IMR-90 (cell line): ENCODE data around the gene HSD17B3. TPM values are rescaled to one million over a fixed set of nuclear protein-coding genes. Genes with fewer than 3 reads are reported as not detected.

ENCODE experiments used
- ATAC-seq: fragments of 200-7000 bp; cut with Tn5 transposase; 2 replicates; pipeline ENCODE4 v1.9.1; 2020; ENCODE audit warnings: low read depth, mild to moderate bottlenecking, moderate library complexity
- BruUV-seq: library from RNA; stranded (reverse); fragments of 400-500 nt; replicated peaks from 2 replicates; lab custom pipeline; 2021; lab: Mats Ljungman, UMichigan
- CTCF ChIA-PET: fragments of 300-600 bp; formaldehyde crosslinking; extraction: SDS; loops from one replicate; lab custom pipeline; 2021; ENCODE audit warnings: antibody characterized with exemption; lab: Yijun Ruan, JAX
- POLR2A ChIA-PET: fragments of 300-600 bp; sonication (Branson Sonifier 250); formaldehyde crosslinking; loops from one replicate; lab custom pipeline; 2022; ENCODE audit warnings: antibody characterized with exemption; ENCODE audit not compliant: unreplicated experiment; lab: Charles Lee
- DNase-seq: peaks from one replicate; pipeline ENCODE4 v3.0.0; 2013
- H2AFZ ChIP-seq: replicated peaks from 2 replicates; pipeline ENCODE3; 2013; ENCODE audit warnings: low read length, mild to moderate bottlenecking; ENCODE audit not compliant: poor library complexity
- H2AK5ac ChIP-seq: 2 replicates; pipeline ENCODE4 v1.6.1; 2013; ENCODE audit warnings: low read depth, low read length, inconsistent platforms
- H2AK9ac ChIP-seq: replicated peaks from 2 replicates; pipeline ENCODE3; 2013; ENCODE audit warnings: mild to moderate bottlenecking, low read depth, low read length, moderate library complexity; ENCODE audit not compliant: poor library complexity
- H2BK120ac ChIP-seq: 2 replicates; pipeline ENCODE4 v1.6.1; 2013; ENCODE audit warnings: low read depth, low read length, inconsistent platforms
- H2BK15ac ChIP-seq: 3 replicates; pipeline ENCODE4 v1.6.1; 2013; ENCODE audit warnings: low read depth, low read length, inconsistent platforms
- H2BK20ac ChIP-seq: 2 replicates; pipeline ENCODE4 v1.6.1; 2013; ENCODE audit warnings: low read depth, mild to moderate bottlenecking, inconsistent platforms, low read length, moderate library complexity
- H2BK5ac ChIP-seq: 2 replicates; pipeline ENCODE4 v1.6.1; 2013; ENCODE audit warnings: mild to moderate bottlenecking, low read depth, low read length, inconsistent platforms; ENCODE audit not compliant: poor library complexity, severe bottlenecking
- H3K14ac ChIP-seq: replicated peaks from 2 replicates; pipeline ENCODE4 v1.6.1; 2013; ENCODE audit warnings: low read depth, low read length, inconsistent platforms
- H3K18ac ChIP-seq: 2 replicates; pipeline ENCODE4 v1.6.1; 2013; ENCODE audit warnings: low read depth, low read length, control low read depth
- H3K23ac ChIP-seq: 2 replicates; pipeline ENCODE4 v1.6.1; 2013; ENCODE audit warnings: low read depth, low read length, inconsistent platforms
- H3K27ac ChIP-seq: 2 replicates; pipeline ENCODE4 v1.5.1; 2013; ENCODE audit warnings: mild to moderate bottlenecking, control low read depth, low read length; ENCODE audit not compliant: insufficient read depth
- H3K27me3 ChIP-seq: 2 replicates; pipeline ENCODE4 v1.6.1; 2013; ENCODE audit warnings: low read length; ENCODE audit not compliant: control insufficient read depth, insufficient read depth
- H3K36me3 ChIP-seq: 2 replicates; pipeline ENCODE4 v1.6.1; 2013; ENCODE audit warnings: low read length, mixed read lengths; ENCODE audit not compliant: control insufficient read depth, insufficient read depth
- H3K4ac ChIP-seq: 2 replicates; pipeline ENCODE4 v1.6.1; 2013; ENCODE audit warnings: low read depth, low read length, inconsistent platforms
- H3K4me1 ChIP-seq: 2 replicates; pipeline ENCODE4 v1.6.1; 2013; ENCODE audit warnings: low read length, mixed read lengths; ENCODE audit not compliant: control insufficient read depth, insufficient read depth
- H3K4me2 ChIP-seq: 2 replicates; pipeline ENCODE4 v1.6.1; 2013; ENCODE audit warnings: low read depth, mild to moderate bottlenecking, control low read depth, low read length, moderate library complexity
- H3K4me3 ChIP-seq: 2 replicates; pipeline ENCODE4 v1.5.1; 2013; ENCODE audit warnings: low read depth, mild to moderate bottlenecking, control low read depth, low read length, moderate library complexity; ENCODE audit not compliant: insufficient read depth
- H3K56ac ChIP-seq: 2 replicates; pipeline ENCODE4 v1.6.1; 2013; ENCODE audit warnings: low read length, inconsistent platforms; ENCODE audit not compliant: insufficient read depth; ENCODE audit errors: extremely low read depth
- H3K79me1 ChIP-seq, 2 experiments: 2 replicates each; pipeline ENCODE4 v1.6.1; 2013; ENCODE audit warnings: low read length in 2 of 2, inconsistent platforms in 1 of 2, low read depth in 1 of 2
- H3K9ac ChIP-seq: 2 replicates; pipeline ENCODE4 v1.6.1; 2013; ENCODE audit warnings: low read depth, low read length, control low read depth
- H3K9me1 ChIP-seq: 2 replicates; pipeline ENCODE4 v1.6.1; 2013; ENCODE audit warnings: low read length, inconsistent platforms; ENCODE audit not compliant: insufficient read depth
- H3K9me3 ChIP-seq: 2 replicates; pipeline ENCODE4 v1.6.1; 2013; ENCODE audit warnings: low read length; ENCODE audit not compliant: control insufficient read depth, insufficient read depth
- H4K20me1 ChIP-seq: 2 replicates; pipeline ENCODE4 v1.6.1; 2013; ENCODE audit warnings: low read length, inconsistent platforms; ENCODE audit not compliant: insufficient read depth
- H4K5ac ChIP-seq: 2 replicates; pipeline ENCODE4 v1.6.1; 2013; ENCODE audit warnings: mild to moderate bottlenecking, low read depth, low read length, control low read depth
- H4K8ac ChIP-seq, 2 experiments: 2 replicates each; pipeline ENCODE4 v1.6.1; 2013; ENCODE audit warnings: low read depth in 2 of 2, low read length in 2 of 2, control low read depth in 1 of 2, inconsistent platforms in 1 of 2
- H4K91ac ChIP-seq: 2 replicates; pipeline ENCODE4 v1.6.1; 2013; ENCODE audit warnings: low read depth, low read length, inconsistent platforms; ENCODE audit not compliant: insufficient read depth
- BHLHE40 ChIP-seq: fragments of 150-350 bp; IDR thresholded peaks from 2 replicates; pipeline ENCODE4 v1.6.1; 2016; ENCODE audit warnings: mild to moderate bottlenecking, low read depth, low read length
- CHD1 ChIP-seq: IDR thresholded peaks from 2 replicates; pipeline ENCODE4 v1.6.1; 2012; ENCODE audit warnings: low read depth, low read length, improper control_type of control experiment
- FOS ChIP-seq: fragments of 150-350 bp; IDR thresholded peaks from 2 replicates; pipeline ENCODE4 v1.6.1; 2016; ENCODE audit warnings: low read depth, low read length
- MAFK ChIP-seq: IDR thresholded peaks from 2 replicates; pipeline ENCODE4 v1.6.1; 2012; ENCODE audit warnings: low read depth, low read length, improper control_type of control experiment
- MAZ ChIP-seq: IDR thresholded peaks from 2 replicates; pipeline ENCODE4 v1.6.1; 2012; ENCODE audit warnings: low read depth, mild to moderate bottlenecking, low read length, improper control_type of control experiment, moderate library complexity, borderline replicate concordance
- NFE2L2 ChIP-seq: fragments of 150-350 bp; IDR thresholded peaks from 2 replicates; pipeline ENCODE4 v1.6.1; 2016; ENCODE audit warnings: low read depth, mild to moderate bottlenecking, low read length
- POLR2A ChIP-seq: IDR thresholded peaks from 2 replicates; pipeline ENCODE4 v1.6.1; 2012; ENCODE audit warnings: mild to moderate bottlenecking, low read depth, low read length
- RAD21 ChIP-seq: IDR thresholded peaks from 2 replicates; pipeline ENCODE4 v1.6.1; 2012; ENCODE audit warnings: low read length, improper control_type of control experiment
- RCOR1 ChIP-seq: IDR thresholded peaks from 2 replicates; pipeline ENCODE4 v1.6.1; 2012; ENCODE audit warnings: mild to moderate bottlenecking, low read length, improper control_type of control experiment; ENCODE audit not compliant: insufficient replicate concordance
- RFX5 ChIP-seq: IDR thresholded peaks from 2 replicates; pipeline ENCODE4 v1.8.0; 2012; ENCODE audit warnings: low read depth, mild to moderate bottlenecking, low read length, moderate library complexity
- SMC3 ChIP-seq: fragments of 150-350 bp; IDR thresholded peaks from 2 replicates; pipeline ENCODE4 v1.6.1; 2016; ENCODE audit warnings: low read depth, mild to moderate bottlenecking, antibody characterized with exemption, low read length, moderate library complexity
- WGBS, 2 experiments: methylation state at CpG; one replicate each; pipeline versions ENCODE4 v1.1.5 to v1.1.7; 2013; ENCODE audit warnings: missing lambda C conversion rate in 2 of 2; ENCODE audit not compliant: insufficient read length in 1 of 2; ENCODE audit errors: extremely low coverage in 2 of 2; 5-methylcytosine and 5-hydroxymethylcytosine counted together
- dilution Hi-C: fragments of 300-500 bp; cut with HindIII; formaldehyde crosslinking; loops from one replicate; pipeline ENCODE4 v1.14.3; 2018; ENCODE audit warnings: low sequenced_read_pairs; ENCODE audit not compliant: unreplicated experiment
- in situ Hi-C: fragments of 300-500 bp; cut with MboI; formaldehyde crosslinking; loops from 3 replicates; pipeline ENCODE4 v1.14.3; 2019; ENCODE audit warnings: low sequenced_read_pairs, inconsistent platforms, mixed read lengths
- intact Hi-C: fragments of 100-400 bp; cut with micrococcal nuclease; formaldehyde crosslinking; loops from 2 replicates; pipeline ENCODE4 v1.10.0; 2022
- polyA plus RNA-seq, 3 experiments: library from polyadenylated mRNA; depleted of rRNA; stranded (reverse); fragments of >200 nt; gene quantifications; 2 replicates each; pipeline ENCODE4 v1.2.3, GENCODE V29; 2012; ENCODE audit warnings: low replicate concordance in 1 of 3
- total RNA-seq: library from RNA; depleted of rRNA; stranded (reverse); fragments of >200 nt; gene quantifications from 2 replicates; pipeline ENCODE4 v1.2.3, GENCODE V29; 2012
- TF ChIP-seq, protein P1 (sequence below): fragments of 150-350 bp; IDR thresholded peaks from 2 replicates; pipeline ENCODE4 v1.6.1; 2016; ENCODE audit warnings: low read depth, mild to moderate bottlenecking, low read length, moderate library complexity, borderline replicate concordance
- TF ChIP-seq, protein P2 (sequence below): conservative IDR thresholded peaks from 2 replicates; pipeline ENCODE4 v1.5.1; 2012; ENCODE audit warnings: mild to moderate bottlenecking, low read depth, low read length, improper control_type of control experiment

The HSD17B3 gene
- total and polyA plus RNA-seq, 2 of the 4 experiments (the other 2 are of a cell fraction) = 0.18 TPM; not detected in 1

DNA sequence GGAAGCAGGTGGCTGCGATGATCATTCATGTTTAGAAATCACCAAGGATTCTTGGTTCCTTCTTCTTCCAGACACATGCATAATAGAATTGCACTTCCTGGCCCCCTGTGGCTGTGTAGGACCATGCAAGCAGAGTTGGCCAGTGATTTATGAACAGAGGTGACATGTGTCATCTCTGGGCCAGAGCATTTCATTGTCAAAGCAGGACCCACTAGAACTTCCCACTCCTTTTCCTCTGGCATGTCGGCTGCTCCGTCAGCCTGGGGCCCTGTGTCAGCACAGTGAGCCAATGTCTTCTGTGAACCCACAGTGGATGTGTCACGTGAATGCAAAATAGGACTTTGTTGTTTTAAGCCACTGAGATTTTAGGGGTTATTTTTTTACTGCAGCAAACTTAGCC, 59.2 kb downstream of the HSD17B3 start:
- intact Hi-C loops (no loop called here), dilution Hi-C loops (no loop called here), in situ Hi-C loops (no loop called here)
- Histone ChIP-seq H3K9me1 (no peaks in the 10 kb centered on the region), H3K18ac (no peak overlapping the region), H2AK9ac (no peak overlapping the region), H3K4me2 (peak overlapping the region; percentile 36; the same call in 1 of the 2 replicates), H2BK20ac (no peak overlapping the region), H4K5ac (no peak overlapping the region), H4K8ac (no peak overlapping the region), H2AFZ (no peak overlapping the region), H3K56ac (no peak overlapping the region), H2AK5ac (no peak overlapping the region), H3K23ac (no peak overlapping the region), H4K20me1 (no peaks in the 10 kb centered on the region), H3K14ac (no peak overlapping the region), H3K4ac (no peak overlapping the region), H3K9me3 (no peaks in the 10 kb centered on the region), H2BK5ac (no peak overlapping the region), H3K9ac (no peak overlapping the region), H3K27ac (no peak overlapping the region), H2BK15ac (no peak overlapping the region), H2BK120ac (no peak overlapping the region), H3K4me1 (no peaks in the 10 kb centered on the region; the same call in 1 of the 2 replicates), H3K4me3 (no peak overlapping the region), H3K36me3 (no peaks in the 10 kb centered on the region), H3K79me1 (no peaks in the 10 kb centered on the region), H3K27me3 (peaks cover 22% of the 10 kb centered on the region), H4K91ac (no peak overlapping the region)
- no TSS peak for BruUV-seq
- WGBS, 2 experiments = 30% methylated on average over 2 of the region's 4 CpGs; no CpG with 5 or more reads in 1 of the 2 experiments
- ATAC-seq (no peak), DNase-seq (no peak)
- ChIA-PET CTCF (interaction anchor here (1.7 kb wide), 1 partner anchor 11 kb away, joined by 6 read pairs; no protein-coding TSS in a partner anchor), POLR2A (no interaction called here)
- TF ChIP-seq RFX5 = no peak
- no peak for TF ChIP-seq MAFK
- no peak for TF ChIP-seq MAZ
- TF ChIP-seq CHD1 = no peak
- TF ChIP-seq SMC3 = no peak
- no peak for TF ChIP-seq BHLHE40
- TF ChIP-seq, protein P1, sequence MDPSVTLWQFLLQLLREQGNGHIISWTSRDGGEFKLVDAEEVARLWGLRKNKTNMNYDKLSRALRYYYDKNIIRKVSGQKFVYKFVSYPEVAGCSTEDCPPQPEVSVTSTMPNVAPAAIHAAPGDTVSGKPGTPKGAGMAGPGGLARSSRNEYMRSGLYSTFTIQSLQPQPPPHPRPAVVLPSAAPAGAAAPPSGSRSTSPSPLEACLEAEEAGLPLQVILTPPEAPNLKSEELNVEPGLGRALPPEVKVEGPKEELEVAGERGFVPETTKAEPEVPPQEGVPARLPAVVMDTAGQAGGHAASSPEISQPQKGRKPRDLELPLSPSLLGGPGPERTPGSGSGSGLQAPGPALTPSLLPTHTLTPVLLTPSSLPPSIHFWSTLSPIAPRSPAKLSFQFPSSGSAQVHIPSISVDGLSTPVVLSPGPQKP = no peak
- no peak for TF ChIP-seq RAD21
- TF ChIP-seq POLR2A = no peak
- TF ChIP-seq, protein P2, sequence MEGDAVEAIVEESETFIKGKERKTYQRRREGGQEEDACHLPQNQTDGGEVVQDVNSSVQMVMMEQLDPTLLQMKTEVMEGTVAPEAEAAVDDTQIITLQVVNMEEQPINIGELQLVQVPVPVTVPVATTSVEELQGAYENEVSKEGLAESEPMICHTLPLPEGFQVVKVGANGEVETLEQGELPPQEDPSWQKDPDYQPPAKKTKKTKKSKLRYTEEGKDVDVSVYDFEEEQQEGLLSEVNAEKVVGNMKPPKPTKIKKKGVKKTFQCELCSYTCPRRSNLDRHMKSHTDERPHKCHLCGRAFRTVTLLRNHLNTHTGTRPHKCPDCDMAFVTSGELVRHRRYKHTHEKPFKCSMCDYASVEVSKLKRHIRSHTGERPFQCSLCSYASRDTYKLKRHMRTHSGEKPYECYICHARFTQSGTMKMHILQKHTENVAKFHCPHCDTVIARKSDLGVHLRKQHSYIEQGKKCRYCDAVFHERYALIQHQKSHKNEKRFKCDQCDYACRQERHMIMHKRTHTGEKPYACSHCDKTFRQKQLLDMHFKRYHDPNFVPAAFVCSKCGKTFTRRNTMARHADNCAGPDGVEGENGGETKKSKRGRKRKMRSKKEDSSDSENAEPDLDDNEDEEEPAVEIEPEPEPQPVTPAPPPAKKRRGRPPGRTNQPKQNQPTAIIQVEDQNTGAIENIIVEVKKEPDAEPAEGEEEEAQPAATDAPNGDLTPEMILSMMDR = no peak
- TF ChIP-seq RCOR1 = no peak
- no peak for TF ChIP-seq FOS
- TF ChIP-seq NFE2L2 = no peak
